H1 (cell line): ENCODE measurements around the gene NASP. TPM values are rescaled to one million over a fixed set of nuclear protein-coding genes. Genes with fewer than 3 reads are reported as not detected.

Source experiments
- CBX5 ChIP-seq: fragments of 300-800, 300-1000 bp; sonication (generic); IDR thresholded peaks from 2 replicates; pipeline ENCODE4 v1.7.1; 2016; ENCODE audit warnings: antibody characterized with exemption, low read length, low read depth
- CHD1 ChIP-seq: IDR thresholded peaks from 2 replicates; pipeline ENCODE4 v1.6.1; 2012; ENCODE audit warnings: low read depth, low read length, improper control_type of control experiment
- GABPA ChIP-seq: IDR thresholded peaks from 2 replicates; pipeline ENCODE4 v1.6.1; 2011; ENCODE audit warnings: mild to moderate bottlenecking, low read length, moderate library complexity, borderline replicate concordance; ENCODE audit not compliant: insufficient read depth
- POLR2A ChIP-seq, 2 experiments: IDR thresholded peaks; 1 replicate in 1 of 2; 2 replicates in 1 of 2; pipeline ENCODE4 v1.6.1; 2011; ENCODE audit warnings: low read depth in 2 of 2, low read length in 2 of 2, mild to moderate bottlenecking in 2 of 2; ENCODE audit errors: control extremely low read depth in 1 of 2
- polyA plus RNA-seq, 7 experiments: library from polyadenylated mRNA; depleted of rRNA in 3 of 7; stranded (reverse) in 5 of 7; unstranded in 2 of 7; fragments of >200 nt in 5 of 7; fragments of 200-250 nt in 2 of 7; gene quantifications; 1 replicate in 5 of 7; 2 replicates in 1 of 7; 4 replicates in 1 of 7; pipeline versions ENCODE4 v1.2.1 to v1.2.3, GENCODE V29; 2011 to 2013; ENCODE audit warnings: missing spikeins in 2 of 7, mixed read lengths in 2 of 7
- total RNA-seq: library from RNA; stranded (reverse); fragmentation: NEBNext Ultra II Directional; extraction: Animal tissue kit (Norgen Biotek cat#: 25700); gene quantifications from 2 replicates; pipeline ENCODE4 v1.2.1, GENCODE V29; 2021
- TF ChIP-seq, protein P1 (sequence below): fragments of 300-600 bp; sonication (generic); IDR thresholded peaks from 2 replicates; pipeline ENCODE4 v1.7.1; 2012; ENCODE audit warnings: low read length, moderate library complexity, mild to moderate bottlenecking, inconsistent platforms; ENCODE audit not compliant: insufficient replicate concordance

The NASP gene
- total and polyA plus RNA-seq, 2 of the 8 experiments (the other 6 are each of a cell fraction or from before 2014, with no cell fraction given): 263 to 647 TPM

DNA sequence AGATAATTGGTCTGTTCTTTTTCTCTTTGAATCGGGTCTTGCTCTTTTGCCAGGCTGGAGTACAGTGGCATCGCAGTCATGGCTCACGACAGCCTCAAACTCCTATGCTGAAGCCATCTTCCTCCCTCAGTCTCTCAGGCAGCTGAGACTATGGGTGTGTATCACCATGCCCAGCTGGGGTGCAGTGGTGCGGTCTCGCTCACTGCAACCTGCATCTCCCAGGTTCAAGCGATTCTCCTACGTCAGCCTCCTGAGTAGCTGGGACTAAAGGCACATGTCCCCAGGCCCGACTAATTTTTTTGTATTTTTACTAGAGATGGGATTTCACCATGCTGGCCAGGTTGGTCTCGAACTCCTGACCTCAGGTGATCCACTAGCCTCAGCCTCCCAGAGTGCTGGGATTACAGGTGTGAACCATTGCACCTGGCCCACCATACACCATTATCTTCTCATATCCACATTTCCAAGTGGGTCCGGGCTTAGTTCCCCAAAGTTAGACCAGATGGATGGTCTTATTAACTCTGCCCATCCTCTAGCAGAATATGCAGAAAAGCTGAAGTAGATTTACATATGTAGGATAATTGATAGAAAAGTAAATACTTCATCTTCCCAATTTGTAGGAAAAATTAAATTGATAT is 26.9 kb downstream of the NASP start (continued):
- TF ChIP-seq, protein P1, sequence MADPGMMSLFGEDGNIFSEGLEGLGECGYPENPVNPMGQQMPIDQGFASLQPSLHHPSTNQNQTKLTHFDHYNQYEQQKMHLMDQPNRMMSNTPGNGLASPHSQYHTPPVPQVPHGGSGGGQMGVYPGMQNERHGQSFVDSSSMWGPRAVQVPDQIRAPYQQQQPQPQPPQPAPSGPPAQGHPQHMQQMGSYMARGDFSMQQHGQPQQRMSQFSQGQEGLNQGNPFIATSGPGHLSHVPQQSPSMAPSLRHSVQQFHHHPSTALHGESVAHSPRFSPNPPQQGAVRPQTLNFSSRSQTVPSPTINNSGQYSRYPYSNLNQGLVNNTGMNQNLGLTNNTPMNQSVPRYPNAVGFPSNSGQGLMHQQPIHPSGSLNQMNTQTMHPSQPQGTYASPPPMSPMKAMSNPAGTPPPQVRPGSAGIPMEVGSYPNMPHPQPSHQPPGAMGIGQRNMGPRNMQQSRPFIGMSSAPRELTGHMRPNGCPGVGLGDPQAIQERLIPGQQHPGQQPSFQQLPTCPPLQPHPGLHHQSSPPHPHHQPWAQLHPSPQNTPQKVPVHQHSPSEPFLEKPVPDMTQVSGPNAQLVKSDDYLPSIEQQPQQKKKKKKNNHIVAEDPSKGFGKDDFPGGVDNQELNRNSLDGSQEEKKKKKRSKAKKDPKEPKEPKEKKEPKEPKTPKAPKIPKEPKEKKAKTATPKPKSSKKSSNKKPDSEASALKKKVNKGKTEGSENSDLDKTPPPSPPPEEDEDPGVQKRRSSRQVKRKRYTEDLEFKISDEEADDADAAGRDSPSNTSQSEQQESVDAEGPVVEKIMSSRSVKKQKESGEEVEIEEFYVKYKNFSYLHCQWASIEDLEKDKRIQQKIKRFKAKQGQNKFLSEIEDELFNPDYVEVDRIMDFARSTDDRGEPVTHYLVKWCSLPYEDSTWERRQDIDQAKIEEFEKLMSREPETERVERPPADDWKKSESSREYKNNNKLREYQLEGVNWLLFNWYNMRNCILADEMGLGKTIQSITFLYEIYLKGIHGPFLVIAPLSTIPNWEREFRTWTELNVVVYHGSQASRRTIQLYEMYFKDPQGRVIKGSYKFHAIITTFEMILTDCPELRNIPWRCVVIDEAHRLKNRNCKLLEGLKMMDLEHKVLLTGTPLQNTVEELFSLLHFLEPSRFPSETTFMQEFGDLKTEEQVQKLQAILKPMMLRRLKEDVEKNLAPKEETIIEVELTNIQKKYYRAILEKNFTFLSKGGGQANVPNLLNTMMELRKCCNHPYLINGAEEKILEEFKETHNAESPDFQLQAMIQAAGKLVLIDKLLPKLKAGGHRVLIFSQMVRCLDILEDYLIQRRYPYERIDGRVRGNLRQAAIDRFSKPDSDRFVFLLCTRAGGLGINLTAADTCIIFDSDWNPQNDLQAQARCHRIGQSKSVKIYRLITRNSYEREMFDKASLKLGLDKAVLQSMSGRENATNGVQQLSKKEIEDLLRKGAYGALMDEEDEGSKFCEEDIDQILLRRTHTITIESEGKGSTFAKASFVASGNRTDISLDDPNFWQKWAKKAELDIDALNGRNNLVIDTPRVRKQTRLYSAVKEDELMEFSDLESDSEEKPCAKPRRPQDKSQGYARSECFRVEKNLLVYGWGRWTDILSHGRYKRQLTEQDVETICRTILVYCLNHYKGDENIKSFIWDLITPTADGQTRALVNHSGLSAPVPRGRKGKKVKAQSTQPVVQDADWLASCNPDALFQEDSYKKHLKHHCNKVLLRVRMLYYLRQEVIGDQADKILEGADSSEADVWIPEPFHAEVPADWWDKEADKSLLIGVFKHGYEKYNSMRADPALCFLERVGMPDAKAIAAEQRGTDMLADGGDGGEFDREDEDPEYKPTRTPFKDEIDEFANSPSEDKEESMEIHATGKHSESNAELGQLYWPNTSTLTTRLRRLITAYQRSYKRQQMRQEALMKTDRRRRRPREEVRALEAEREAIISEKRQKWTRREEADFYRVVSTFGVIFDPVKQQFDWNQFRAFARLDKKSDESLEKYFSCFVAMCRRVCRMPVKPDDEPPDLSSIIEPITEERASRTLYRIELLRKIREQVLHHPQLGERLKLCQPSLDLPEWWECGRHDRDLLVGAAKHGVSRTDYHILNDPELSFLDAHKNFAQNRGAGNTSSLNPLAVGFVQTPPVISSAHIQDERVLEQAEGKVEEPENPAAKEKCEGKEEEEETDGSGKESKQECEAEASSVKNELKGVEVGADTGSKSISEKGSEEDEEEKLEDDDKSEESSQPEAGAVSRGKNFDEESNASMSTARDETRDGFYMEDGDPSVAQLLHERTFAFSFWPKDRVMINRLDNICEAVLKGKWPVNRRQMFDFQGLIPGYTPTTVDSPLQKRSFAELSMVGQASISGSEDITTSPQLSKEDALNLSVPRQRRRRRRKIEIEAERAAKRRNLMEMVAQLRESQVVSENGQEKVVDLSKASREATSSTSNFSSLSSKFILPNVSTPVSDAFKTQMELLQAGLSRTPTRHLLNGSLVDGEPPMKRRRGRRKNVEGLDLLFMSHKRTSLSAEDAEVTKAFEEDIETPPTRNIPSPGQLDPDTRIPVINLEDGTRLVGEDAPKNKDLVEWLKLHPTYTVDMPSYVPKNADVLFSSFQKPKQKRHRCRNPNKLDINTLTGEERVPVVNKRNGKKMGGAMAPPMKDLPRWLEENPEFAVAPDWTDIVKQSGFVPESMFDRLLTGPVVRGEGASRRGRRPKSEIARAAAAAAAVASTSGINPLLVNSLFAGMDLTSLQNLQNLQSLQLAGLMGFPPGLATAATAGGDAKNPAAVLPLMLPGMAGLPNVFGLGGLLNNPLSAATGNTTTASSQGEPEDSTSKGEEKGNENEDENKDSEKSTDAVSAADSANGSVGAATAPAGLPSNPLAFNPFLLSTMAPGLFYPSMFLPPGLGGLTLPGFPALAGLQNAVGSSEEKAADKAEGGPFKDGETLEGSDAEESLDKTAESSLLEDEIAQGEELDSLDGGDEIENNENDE: no peak
- TF ChIP-seq GABPA: no peak
- TF ChIP-seq CHD1: no peak
- TF ChIP-seq CBX5: no peak
- TF ChIP-seq POLR2A (IDR thresholded peaks at IDR 0.05; ENCODE audit: control extremely low read depth in 1 of 2, low read depth in 2 of 2, low read length in 2 of 2): peak; percentile 7 to 48
